Smooth muscle cell (in vitro differentiated cells): Measurements from ENCODE around the gene NTNG1. TPM values are rescaled to one million over a fixed set of nuclear protein-coding genes. Genes with fewer than 3 reads are reported as not detected.

ENCODE experiments used
- DNase-seq: peaks from one replicate; lab custom pipeline; 2025; ENCODE audit not compliant: unreplicated experiment; lab: John Stamatoyannopoulos, UW
- H2AFZ ChIP-seq: fragments of 200-600 bp; sonication (generic); 2 replicates; pipeline ENCODE4 v1.6.0; 2016; ENCODE audit warnings: antibody characterized with exemption, low read depth, mild to moderate bottlenecking
- H3F3A ChIP-seq: fragments of 200-600 bp; sonication (generic); 2 replicates; pipeline ENCODE4 v1.6.0; 2017; ENCODE audit warnings: antibody characterized with exemption, low read depth
- H3K27ac ChIP-seq: fragments of 200-600 bp; sonication (generic); 2 replicates; pipeline ENCODE4 v1.5.1; 2016; ENCODE audit warnings: low read depth, mild to moderate bottlenecking
- H3K27me3 ChIP-seq: fragments of 200-600 bp; sonication (generic); 2 replicates; pipeline ENCODE4 v1.6.1; 2016; ENCODE audit warnings: low read depth, mild to moderate bottlenecking
- H3K36me3 ChIP-seq: fragments of 200-600 bp; sonication (generic); 2 replicates; pipeline ENCODE4 v1.5.1; 2016; ENCODE audit warnings: low read depth
- H3K4me1 ChIP-seq: fragments of 200-600 bp; sonication (generic); 2 replicates; pipeline ENCODE4 v1.5.1; 2016; ENCODE audit warnings: low read depth
- H3K4me2 ChIP-seq: fragments of 200-600 bp; sonication (generic); 2 replicates; pipeline ENCODE4 v1.6.0; 2016; ENCODE audit warnings: mild to moderate bottlenecking
- H3K4me3 ChIP-seq: fragments of 200-600 bp; sonication (generic); 2 replicates; pipeline ENCODE4 v1.5.1; 2016; ENCODE audit warnings: mild to moderate bottlenecking
- H3K79me2 ChIP-seq: fragments of 200-600 bp; sonication (generic); 2 replicates; pipeline ENCODE4 v1.6.0; 2016; ENCODE audit warnings: low read depth, mild to moderate bottlenecking
- H3K9ac ChIP-seq: fragments of 200-600 bp; sonication (generic); 2 replicates; pipeline ENCODE4 v1.6.0; 2016; ENCODE audit warnings: low read depth
- H3K9me3 ChIP-seq: fragments of 200-600 bp; sonication (generic); replicated peaks from 2 replicates; pipeline ENCODE4 v1.5.1; 2016; ENCODE audit warnings: low read depth
- H4K20me1 ChIP-seq: fragments of 200-600 bp; sonication (generic); 2 replicates; pipeline ENCODE4 v1.6.0; 2016; ENCODE audit warnings: low read depth
- CTCF ChIP-seq: fragments of 200-600 bp; sonication (generic); IDR thresholded peaks from 2 replicates; pipeline ENCODE4 v1.5.1; 2017; ENCODE audit warnings: borderline replicate concordance, mild to moderate bottlenecking, antibody characterized with exemption; ENCODE audit not compliant: insufficient read depth, poor library complexity, severe bottlenecking
- WGBS: methylation state at CpG from one replicate; pipeline ENCODE4 v1.1.7; 2016; ENCODE audit warnings: low lambda C conversion rate; 5-methylcytosine and 5-hydroxymethylcytosine counted together
- polyA plus RNA-seq: library from polyadenylated mRNA; unstranded; fragments of >200 nt; fragmentation: Nextera tagmentation; extraction: Ambion mirVana; gene quantifications from 2 replicates; pipeline ENCODE4 v1.2.1, GENCODE V29; 2016
- total RNA-seq: library from RNA; depleted of rRNA; stranded (reverse); fragments of >200 nt; gene quantifications from 2 replicates; pipeline ENCODE4 v1.2.3, GENCODE V29; 2014

NTNG1 gene
- total and polyA plus RNA-seq, 2 experiments from 2014 or later: 0.39 to 1.1 TPM

DNA sequence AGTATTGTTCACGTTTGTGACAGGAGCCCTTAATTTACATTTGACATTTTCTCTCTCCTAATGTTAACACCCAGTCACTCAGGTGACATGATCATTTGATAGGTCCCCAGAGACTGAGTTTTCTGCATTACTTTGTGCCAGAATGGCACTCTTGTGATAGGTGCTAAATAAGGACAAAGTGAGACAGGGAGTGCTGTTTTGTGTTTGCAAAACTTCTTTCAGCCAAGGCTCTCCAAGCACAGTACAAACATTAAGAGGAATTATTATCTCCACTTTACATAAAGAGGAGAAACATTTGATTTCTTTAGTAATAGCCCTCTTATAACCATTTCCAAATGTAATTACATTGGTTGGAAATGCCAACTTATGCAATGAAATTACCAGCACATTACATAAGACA lies 355.2 kb downstream of the NTNG1 start:
- no peak overlapping the region for H3K27ac ChIP-seq
- no peak overlapping the region for H3K4me3 ChIP-seq
- no peak overlapping the region for H3K9ac ChIP-seq
- WGBS: 53% methylated on average over 1 of the region's 1 CpG
- no peak for TF ChIP-seq CTCF
- H3K36me3 ChIP-seq: no peaks in the 10 kb centered on the region
- no peak overlapping the region for H2AFZ ChIP-seq
- H3K4me1 ChIP-seq: no peaks in the 10 kb centered on the region
- no peaks in the 10 kb centered on the region for H4K20me1 ChIP-seq
- DNase-seq: no peak
- no peak overlapping the region for H3K4me2 ChIP-seq
- H3K9me3 ChIP-seq: no peaks in the 10 kb centered on the region
- no peaks in the 10 kb centered on the region for H3K79me2 ChIP-seq
- H3K27me3 ChIP-seq: no peaks in the 10 kb centered on the region
- no peaks in the 10 kb centered on the region for H3F3A ChIP-seq

GRCh38 chr1:107499139-107499744 lies 358.4 kb downstream of the NTNG1 start:
- no peak overlapping the region for H3K27ac ChIP-seq
- WGBS: 76% methylated on average over 4 of the region's 4 CpGs
- H3K4me3 ChIP-seq: no peak overlapping the region
- H4K20me1 ChIP-seq: no peaks in the 10 kb centered on the region
- no peak for TF ChIP-seq CTCF
- no peaks in the 10 kb centered on the region for H3F3A ChIP-seq
- no peaks in the 10 kb centered on the region for H3K36me3 ChIP-seq
- no peak for DNase-seq
- H3K9me3 ChIP-seq: no peaks in the 10 kb centered on the region
- H2AFZ ChIP-seq: no peak overlapping the region
- no peaks in the 10 kb centered on the region for H3K79me2 ChIP-seq
- no peak overlapping the region for H3K9ac ChIP-seq
- H3K27me3 ChIP-seq: no peaks in the 10 kb centered on the region
- no peaks in the 10 kb centered on the region for H3K4me1 ChIP-seq
- H3K4me2 ChIP-seq: no peak overlapping the region

DNA sequence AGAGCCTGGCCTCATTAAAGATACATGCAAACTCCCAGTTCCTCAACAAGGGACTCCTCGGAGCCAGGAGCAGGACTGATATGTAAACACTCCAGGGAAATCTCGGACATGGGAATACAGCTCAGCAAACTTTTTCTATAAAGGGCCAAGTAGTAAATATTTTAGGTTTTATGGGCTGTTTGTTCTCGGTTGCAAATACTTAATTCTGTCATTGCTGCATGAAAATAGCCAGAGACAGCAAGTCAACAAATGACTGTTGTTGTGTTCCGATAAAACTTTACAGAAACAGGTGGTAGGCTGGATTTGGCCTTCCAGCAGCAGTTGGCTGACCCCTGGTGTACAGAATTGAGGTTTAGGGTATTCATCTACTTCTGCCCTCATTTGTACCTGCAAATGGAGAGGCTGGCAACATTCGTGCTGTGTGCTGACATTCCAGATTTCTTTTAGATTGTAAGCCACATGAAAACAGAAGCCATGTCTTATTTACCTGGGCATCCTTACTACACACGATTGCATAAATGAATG lies 360.3 kb downstream of the NTNG1 start:
- no peak overlapping the region for H3K4me3 ChIP-seq
- no peaks in the 10 kb centered on the region for H3K79me2 ChIP-seq
- no peaks in the 10 kb centered on the region for H3K36me3 ChIP-seq
- no peaks in the 10 kb centered on the region for H3K27me3 ChIP-seq
- H3K4me2 ChIP-seq: no peak overlapping the region
- no peak for TF ChIP-seq CTCF
- no peak overlapping the region for H3K27ac ChIP-seq
- no peaks in the 10 kb centered on the region for H3K4me1 ChIP-seq
- H3K9ac ChIP-seq: no peak overlapping the region
- H2AFZ ChIP-seq: no peak overlapping the region
- H3K9me3 ChIP-seq: no peaks in the 10 kb centered on the region
- no peak for DNase-seq
- no peaks in the 10 kb centered on the region for H4K20me1 ChIP-seq
- 71% methylated on average over 6 of the region's 6 CpGs for whole genome bisulfite sequencing
- no peaks in the 10 kb centered on the region for H3F3A ChIP-seq

GRCh38 chr1:107510347-107510746 lies 369.5 kb downstream of the NTNG1 start:
- DNase-seq: no peak
- Histone ChIP-seq H2AFZ (no peak overlapping the region), H3K79me2 (no peaks in the 10 kb centered on the region), H3K4me3 (no peak overlapping the region), H3F3A (no peaks in the 10 kb centered on the region), H4K20me1 (no peaks in the 10 kb centered on the region), H3K27me3 (no peaks in the 10 kb centered on the region), H3K4me1 (no peaks in the 10 kb centered on the region), H3K27ac (no peak overlapping the region), H3K9ac (no peak overlapping the region), H3K36me3 (no peaks in the 10 kb centered on the region), H3K4me2 (no peak overlapping the region), H3K9me3 (no peaks in the 10 kb centered on the region)
- 94% methylated on average over 4 of the region's 4 CpGs for WGBS
- TF ChIP-seq CTCF: no peak
